ENCODE measurements around the gene JAG2. TPM values are rescaled to one million over a fixed set of nuclear protein-coding genes. Genes with fewer than 3 reads are reported as not detected.

The JAG2 gene
- total RNA-seq, 1 experiment from 2014 or later, result 43.7 TPM

DNA sequence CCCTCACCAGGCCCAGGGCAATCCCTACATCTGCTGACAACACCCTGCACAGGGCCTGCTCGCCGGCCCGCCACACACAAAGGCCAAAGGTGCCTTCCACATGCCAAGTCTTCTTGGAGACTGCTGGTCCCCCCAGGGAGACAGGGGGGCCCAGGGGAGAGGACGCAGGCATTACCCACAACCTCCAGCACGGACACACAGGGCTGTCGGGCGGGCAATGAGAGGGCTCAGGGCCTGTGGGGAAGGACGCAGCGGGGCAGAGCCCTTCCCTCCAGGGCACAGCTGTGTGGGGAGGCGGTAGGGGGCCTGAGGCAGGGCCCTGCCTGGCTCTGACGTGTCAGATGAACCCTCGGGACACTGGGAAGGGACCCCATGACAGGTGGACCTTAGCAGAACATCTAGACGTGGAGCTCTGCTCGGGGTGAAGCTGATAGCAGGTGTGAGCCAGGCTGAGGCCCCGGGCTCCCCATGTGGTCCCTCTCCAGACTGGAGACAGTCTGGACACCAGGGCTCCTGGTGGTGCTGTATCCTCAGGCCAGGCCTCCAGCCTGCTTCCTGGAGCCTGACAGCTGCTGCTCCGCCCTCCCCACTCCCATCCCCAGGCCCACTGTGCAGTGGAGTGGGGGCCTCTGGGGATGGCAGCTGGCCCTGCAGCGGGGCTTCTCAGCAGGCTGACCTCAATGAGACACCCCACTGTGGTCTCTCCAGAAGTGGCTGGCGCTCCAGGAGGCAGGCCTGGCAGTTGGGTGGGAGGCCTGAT, 44.1 kb upstream of the JAG2 start:
- Histone ChIP-seq H3K36me3 (ENCODE audit: control insufficient read depth, insufficient read depth, low read length) (no peaks in the 10 kb centered on the region), H3K27me3 (ENCODE audit: control insufficient read depth, insufficient read depth, low read length) (no peaks in the 10 kb centered on the region), H3K4me1 (ENCODE audit: control insufficient read depth, insufficient read depth, low read length) (no peaks in the 10 kb centered on the region), H3K4me3 (ENCODE audit: low read depth in 2 of 2, low read length in 2 of 2) (no peak overlapping the region), H3K9me3 (ENCODE audit: control insufficient read depth, insufficient read depth, low read depth, low read length) (no peaks in the 10 kb centered on the region), H3K27ac (ENCODE audit: low read length) (no peak overlapping the region)
- intact Hi-C loops (cut with micrococcal nuclease; ENCODE audit: unreplicated experiment) (no loop called here), in situ Hi-C loops (cut with HindIII; ENCODE audit: low pct_unique_long_range_greater_than_20kb, low sequenced_read_pairs) (no loop called here)
- no peak for ATAC-seq
- ChIA-PET CTCF (no interaction called here), POLR2A (no interaction called here)
- DNase-seq (ENCODE audit: low read depth, low spot score), result no peak
- TF ChIP-seq, protein P1, sequence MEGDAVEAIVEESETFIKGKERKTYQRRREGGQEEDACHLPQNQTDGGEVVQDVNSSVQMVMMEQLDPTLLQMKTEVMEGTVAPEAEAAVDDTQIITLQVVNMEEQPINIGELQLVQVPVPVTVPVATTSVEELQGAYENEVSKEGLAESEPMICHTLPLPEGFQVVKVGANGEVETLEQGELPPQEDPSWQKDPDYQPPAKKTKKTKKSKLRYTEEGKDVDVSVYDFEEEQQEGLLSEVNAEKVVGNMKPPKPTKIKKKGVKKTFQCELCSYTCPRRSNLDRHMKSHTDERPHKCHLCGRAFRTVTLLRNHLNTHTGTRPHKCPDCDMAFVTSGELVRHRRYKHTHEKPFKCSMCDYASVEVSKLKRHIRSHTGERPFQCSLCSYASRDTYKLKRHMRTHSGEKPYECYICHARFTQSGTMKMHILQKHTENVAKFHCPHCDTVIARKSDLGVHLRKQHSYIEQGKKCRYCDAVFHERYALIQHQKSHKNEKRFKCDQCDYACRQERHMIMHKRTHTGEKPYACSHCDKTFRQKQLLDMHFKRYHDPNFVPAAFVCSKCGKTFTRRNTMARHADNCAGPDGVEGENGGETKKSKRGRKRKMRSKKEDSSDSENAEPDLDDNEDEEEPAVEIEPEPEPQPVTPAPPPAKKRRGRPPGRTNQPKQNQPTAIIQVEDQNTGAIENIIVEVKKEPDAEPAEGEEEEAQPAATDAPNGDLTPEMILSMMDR (IDR thresholded peaks at IDR 0.05), result no peak
- TF ChIP-seq TCF7L2 (IDR thresholded peaks at IDR 0.05; ENCODE audit: low read depth, low read length) (no peak), POLR2AphosphoS5 (IDR thresholded peaks at IDR 0.05; ENCODE audit: low read depth, low read length) (no peak), SIN3A (IDR thresholded peaks at IDR 0.05; ENCODE audit: borderline replicate concordance, insufficient read depth, low read depth, low read length) (no peak)
- TF ChIP-seq, protein P2, sequence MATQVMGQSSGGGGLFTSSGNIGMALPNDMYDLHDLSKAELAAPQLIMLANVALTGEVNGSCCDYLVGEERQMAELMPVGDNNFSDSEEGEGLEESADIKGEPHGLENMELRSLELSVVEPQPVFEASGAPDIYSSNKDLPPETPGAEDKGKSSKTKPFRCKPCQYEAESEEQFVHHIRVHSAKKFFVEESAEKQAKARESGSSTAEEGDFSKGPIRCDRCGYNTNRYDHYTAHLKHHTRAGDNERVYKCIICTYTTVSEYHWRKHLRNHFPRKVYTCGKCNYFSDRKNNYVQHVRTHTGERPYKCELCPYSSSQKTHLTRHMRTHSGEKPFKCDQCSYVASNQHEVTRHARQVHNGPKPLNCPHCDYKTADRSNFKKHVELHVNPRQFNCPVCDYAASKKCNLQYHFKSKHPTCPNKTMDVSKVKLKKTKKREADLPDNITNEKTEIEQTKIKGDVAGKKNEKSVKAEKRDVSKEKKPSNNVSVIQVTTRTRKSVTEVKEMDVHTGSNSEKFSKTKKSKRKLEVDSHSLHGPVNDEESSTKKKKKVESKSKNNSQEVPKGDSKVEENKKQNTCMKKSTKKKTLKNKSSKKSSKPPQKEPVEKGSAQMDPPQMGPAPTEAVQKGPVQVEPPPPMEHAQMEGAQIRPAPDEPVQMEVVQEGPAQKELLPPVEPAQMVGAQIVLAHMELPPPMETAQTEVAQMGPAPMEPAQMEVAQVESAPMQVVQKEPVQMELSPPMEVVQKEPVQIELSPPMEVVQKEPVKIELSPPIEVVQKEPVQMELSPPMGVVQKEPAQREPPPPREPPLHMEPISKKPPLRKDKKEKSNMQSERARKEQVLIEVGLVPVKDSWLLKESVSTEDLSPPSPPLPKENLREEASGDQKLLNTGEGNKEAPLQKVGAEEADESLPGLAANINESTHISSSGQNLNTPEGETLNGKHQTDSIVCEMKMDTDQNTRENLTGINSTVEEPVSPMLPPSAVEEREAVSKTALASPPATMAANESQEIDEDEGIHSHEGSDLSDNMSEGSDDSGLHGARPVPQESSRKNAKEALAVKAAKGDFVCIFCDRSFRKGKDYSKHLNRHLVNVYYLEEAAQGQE (IDR thresholded peaks at IDR 0.05; ENCODE audit: insufficient read depth in 1 of 2, low read depth in 2 of 2, low read length in 1 of 2), result no peak
- no TSS peak for BruUV-seq (replicated peaks)

DNA sequence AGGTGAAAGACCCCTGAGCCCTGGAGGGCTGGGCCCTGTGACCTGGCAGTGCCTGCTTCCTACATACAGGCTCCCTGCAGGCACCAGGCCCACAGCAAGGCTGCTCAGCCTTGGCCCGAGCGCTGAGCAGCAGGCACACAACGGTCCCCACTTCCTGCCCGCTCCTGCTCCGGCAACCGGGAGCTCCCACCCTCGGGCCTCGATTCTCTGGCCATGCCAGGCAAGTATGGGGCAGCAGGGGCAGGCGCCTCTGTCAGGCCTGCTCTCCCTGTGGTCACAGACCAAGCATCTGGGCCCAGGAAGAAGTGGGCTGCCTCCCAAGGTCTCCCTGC, 43.1 kb upstream of the JAG2 start:
- TF ChIP-seq SIN3A (IDR thresholded peaks at IDR 0.05; ENCODE audit: borderline replicate concordance, insufficient read depth, low read depth, low read length), result no peak
- TF ChIP-seq, protein P1 (IDR thresholded peaks at IDR 0.05), result no peak
- no peak for TF ChIP-seq TCF7L2 (IDR thresholded peaks at IDR 0.05; ENCODE audit: low read depth, low read length)
- TF ChIP-seq, protein P2 (IDR thresholded peaks at IDR 0.05; ENCODE audit: insufficient read depth in 1 of 2, low read depth in 2 of 2, low read length in 1 of 2), result no peak
- no peak for TF ChIP-seq POLR2AphosphoS5 (IDR thresholded peaks at IDR 0.05; ENCODE audit: low read depth, low read length)
- no peaks in the 10 kb centered on the region for H3K4me1 ChIP-seq (ENCODE audit: control insufficient read depth, insufficient read depth, low read length)
- no peaks in the 10 kb centered on the region for H3K27me3 ChIP-seq (ENCODE audit: control insufficient read depth, insufficient read depth, low read length)
- POLR2A ChIA-PET, result no interaction called here
- in situ Hi-C loops (cut with HindIII; ENCODE audit: low pct_unique_long_range_greater_than_20kb, low sequenced_read_pairs), result no loop called here
- no TSS peak for BruUV-seq (replicated peaks)
- no peak overlapping the region for H3K4me3 ChIP-seq (ENCODE audit: low read depth in 2 of 2, low read length in 2 of 2)
- intact Hi-C loops (cut with micrococcal nuclease; ENCODE audit: unreplicated experiment), result no loop called here
- no peak for ATAC-seq
- CTCF ChIA-PET, result no interaction called here
- no peaks in the 10 kb centered on the region for H3K9me3 ChIP-seq (ENCODE audit: control insufficient read depth, insufficient read depth, low read depth, low read length)
- no peak for DNase-seq (ENCODE audit: low read depth, low spot score)
- no peak overlapping the region for H3K27ac ChIP-seq (ENCODE audit: low read length)
- no peaks in the 10 kb centered on the region for H3K36me3 ChIP-seq (ENCODE audit: control insufficient read depth, insufficient read depth, low read length)

All from Panc1 (cell line).